Stimulated activated CD8-positive, alpha-beta memory T cell treated with anti-CD3 and anti-CD28 coated beads, Interleukin-4, amount 100 ng/mL, for 48 hours (primary cell): ENCODE results near the gene TNNT3.

Experiments used
- DNase-seq: peaks from one replicate; pipeline ENCODE4 v3.0.0-alpha.2; 2020

TNNT3 gene

DNA sequence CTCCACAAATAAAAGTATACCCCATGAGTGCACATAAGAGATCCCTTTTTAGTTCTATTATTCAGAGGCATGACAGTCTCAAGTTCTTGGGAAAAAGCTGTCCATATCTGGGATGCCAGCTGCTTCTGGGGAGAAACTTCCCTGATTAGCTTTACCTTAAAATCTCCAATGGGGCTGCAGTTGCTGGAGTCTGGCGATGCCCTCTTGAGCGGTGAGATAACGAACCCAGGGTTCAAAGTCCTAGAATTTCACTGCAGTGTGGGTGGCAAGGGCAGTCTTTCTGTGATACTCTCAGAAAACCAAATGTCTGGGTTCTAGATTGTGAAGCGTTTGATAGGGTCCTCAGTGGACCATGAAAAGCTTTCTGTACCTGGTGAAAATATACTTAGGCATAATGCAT is 20.4 kb upstream of the TNNT3 start:
- no peak for DNase-seq

- no peak for DNase-seq
These were observed 19.8 kb upstream of the TNNT3 start for GRCh38 chr11:1899686-1900085.

GRCh38 chr11:1906181-1906580 is 13.3 kb upstream of the TNNT3 start:
- DNase-seq: no peak

DNA sequence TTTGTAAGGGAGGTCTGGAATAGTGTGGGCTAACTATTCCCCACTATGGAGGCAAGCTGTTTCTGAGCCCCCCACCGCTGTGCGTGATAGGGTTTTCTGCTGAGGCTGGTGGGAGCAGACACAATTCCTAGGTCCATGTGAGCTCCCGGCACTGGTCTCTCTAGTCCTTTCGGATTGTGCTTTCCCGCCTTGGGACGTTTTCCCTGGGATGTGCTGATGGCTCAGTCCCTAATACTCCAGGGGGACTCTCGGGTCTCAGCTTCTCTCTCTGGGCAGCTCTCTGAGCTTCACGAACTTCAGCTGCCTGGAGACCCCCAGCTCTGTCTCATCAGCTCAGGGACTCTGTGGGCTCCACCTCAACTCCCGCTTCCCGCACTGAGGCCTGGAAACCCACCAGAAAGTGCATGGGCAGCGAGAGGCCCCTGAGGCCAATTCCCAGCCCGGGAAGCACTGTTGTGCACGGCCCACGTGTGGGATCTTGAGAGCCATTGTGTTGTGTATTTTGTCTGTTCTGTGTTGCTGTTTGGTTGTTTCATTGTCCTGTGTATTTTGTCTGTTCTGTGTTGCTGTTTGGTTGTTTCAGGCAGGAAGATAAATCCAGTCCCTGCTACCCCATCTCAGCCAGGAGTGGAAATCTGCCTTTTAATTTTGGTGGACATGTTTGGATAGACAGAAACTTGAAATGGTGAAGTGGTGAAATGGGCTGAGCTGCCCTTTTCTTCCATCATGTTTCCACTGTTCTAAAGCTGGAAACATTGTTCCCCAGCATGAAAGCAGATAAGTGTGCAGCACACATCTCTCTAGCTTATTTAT is 12.7 kb upstream of the TNNT3 start:
- no peak for DNase-seq

- no peak for DNase-seq
These were observed 10.9 kb upstream of the TNNT3 start for GRCh38 chr11:1908618-1909017.

GRCh38 chr11:1909524-1909923 is 10.0 kb upstream of the TNNT3 start:
- DNase-seq: no peak

DNA sequence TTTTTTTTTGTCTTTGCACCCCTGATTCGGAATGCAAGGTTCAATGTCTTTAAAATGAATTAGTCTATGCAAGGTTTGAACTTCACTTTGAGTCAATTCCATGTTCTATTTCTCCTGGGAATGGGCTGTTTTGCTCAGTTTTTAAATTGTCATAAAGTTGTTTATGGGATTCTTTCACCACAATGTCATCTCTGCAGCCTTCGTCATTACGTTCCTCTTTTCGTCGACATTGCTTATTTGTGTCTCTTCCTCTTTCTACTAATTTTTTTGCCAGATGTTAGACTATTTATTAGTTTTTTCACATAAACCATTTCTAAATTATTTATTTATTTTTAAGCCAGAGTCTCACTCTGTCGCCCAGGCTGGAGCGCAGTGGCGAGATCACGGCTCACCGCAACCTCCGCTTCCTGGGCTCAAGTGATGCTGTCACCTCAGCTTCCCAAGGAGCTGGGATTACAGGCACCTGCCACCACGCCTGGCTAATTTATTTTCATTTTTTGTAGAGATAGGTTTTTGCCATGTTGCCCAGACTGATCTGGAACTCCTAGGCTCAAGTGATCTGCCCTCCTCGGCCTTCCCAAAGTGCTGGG is 7.1 kb upstream of the TNNT3 start:
- DNase-seq: no peak

- DNase-seq: no peak
These were observed 6.0 kb upstream of the TNNT3 start for GRCh38 chr11:1913271-1914060.

- DNase-seq: no peak
These were observed 3.7 kb upstream of the TNNT3 start for GRCh38 chr11:1915795-1916131.

DNA sequence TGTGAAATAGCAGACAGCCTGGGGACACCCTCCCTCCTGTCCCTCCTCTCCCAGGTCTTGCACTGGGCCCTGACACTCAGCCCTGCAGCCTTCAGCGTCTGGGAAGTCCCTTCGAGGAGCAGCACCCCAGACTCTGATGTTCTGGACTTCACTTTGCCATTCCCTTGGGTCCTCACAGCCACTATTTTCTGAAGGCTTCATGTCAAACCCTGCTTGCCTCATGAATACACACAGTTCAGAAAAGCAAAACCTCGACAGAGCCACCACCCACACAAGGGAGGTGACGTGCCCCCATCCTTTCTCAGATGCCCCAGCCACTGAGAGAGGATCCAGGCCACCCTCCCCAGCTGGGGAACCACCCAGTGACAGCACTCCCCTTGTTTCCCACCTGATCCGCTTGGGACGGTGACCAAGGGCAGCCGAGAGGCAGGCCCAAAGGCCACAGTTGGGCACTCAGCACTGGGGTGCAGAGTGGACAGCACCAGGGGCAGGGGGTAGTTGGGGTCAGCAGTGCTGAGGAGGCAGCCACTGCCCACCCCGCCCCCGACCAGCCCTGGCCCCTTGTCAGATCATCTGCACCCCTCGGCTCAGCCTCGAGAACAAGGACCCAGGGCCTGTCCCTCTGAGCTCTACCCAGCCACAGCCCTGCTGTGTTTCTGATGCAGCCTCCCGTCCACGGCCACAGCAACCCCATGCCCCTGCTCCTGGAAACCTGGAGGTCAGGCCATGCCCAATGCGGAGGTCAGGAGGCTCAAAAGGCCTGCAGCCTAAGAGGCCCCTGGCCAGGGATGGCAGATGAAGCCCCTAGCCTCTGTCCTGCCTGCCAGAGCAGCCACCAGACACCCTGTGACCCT is 3.1 kb upstream of the TNNT3 start:
- DNase-seq: no peak

DNA sequence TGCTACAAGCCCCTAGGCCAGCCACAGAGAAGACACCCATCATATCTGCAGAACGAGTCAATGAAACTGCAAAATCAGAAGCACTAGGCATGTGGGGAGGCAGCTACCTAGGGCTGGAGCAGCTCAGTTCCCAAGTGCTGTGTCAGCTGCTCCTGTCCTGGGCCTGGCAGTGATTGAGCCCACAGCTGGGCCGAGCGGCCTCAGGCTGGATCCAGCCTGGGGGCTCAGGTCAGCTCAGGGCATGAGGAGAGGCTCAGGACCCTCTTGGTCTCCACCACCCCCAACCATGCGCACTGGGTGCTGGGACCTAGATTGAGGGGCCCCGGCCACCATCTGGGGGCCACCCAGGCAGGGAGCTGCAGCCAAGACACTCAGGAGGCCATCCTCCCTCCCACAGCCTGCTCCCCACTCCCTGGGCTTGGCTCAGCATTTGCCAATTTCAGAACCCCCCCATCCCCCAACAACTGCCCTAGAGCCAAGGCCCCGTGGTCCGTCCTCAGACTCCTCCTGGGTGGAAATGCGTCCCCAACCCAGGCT is 2.4 kb upstream of the TNNT3 start:
- DNase-seq: no peak

DNA sequence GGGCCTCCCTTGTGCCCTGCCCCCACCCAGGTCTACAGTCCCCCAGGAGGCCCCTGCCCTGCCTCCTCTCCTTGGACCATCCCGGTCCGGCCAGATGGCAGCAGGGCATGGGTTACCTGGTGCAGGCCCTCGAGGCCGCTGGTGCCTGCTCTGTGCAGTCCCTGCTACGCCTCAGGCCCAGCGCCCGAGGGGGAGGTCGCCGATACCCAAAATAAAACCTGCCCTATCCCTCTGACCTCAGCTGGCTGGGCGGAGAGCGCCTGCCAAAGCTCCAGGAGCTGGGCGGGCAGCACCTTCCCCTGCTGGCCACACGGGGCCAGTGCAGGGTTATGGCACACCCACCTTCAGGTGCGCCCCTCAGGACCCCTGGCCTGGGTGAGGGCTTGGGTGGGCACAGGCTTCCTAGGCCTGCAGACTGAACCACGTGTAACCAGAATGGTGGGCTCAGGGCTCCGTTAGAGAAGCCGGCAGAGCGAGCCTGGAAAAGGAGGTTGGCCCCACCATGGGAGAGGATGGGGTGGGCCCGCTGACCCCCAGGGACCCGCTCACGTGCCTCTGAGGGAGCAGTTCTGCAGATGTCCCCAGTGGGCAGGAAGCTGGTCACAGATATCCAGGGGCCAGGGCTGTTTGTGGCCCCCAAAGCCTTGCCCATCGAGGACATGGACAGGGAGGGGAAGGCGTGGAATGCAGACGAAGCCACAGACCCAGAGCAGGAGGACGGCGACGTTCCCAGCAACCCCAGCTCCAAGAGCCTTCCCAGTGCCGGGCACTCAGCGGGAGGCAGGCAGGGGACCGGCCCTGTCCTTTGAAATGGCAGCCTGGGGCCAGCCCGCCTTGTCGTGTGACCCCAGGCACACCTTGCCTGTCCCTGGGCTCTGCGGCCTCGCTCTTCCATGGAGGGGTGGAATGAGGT is 1.7 kb upstream of the TNNT3 start:
- DNase-seq: no peak

DNA sequence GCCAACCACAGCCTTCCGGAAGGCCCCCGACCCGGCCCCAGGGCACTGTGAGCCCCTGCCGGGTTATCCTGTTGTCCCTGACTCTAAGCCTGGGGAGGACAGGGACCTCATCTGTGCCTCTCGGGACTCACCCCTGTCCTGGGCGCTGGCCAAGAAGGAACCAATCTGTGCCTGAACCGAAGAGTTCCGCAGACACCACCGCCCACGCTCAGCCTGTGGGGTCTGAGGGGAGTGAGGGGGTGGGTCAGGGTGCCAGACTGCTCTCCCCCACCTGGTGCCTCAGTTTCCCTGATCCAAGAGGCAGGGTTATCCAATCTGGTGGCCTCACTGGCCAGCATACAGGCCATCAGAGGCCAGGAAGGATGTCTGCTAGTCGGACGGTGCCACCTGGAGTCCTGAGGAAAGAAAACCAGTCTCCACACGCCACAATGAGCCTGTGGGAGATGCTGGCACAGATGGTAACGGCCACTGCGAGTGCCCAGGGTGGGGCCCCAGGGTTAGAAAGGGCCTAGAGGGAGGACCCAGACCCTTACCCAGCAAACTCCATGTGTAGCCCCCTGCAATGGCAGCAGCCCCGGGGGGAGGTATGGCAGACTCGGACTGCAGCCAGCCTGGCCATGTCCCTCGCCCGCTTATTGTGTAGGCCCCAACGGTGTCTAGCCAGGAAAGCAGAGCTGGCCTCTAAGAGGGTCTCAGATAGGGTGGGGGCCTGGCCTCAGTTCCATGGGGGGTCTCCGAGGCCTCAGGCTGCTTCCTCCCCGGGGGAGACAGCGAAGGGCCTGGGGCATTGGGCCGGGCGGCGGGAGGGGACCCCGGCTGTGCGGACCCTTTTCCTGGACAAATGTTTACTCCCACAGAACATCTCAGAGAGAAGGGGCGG is 827 bp upstream of the TNNT3 start:
- no peak for DNase-seq

- no peak for DNase-seq
These were observed 815 bp downstream of the TNNT3 start for GRCh38 chr11:1920128-1920908.

- no peak for DNase-seq
These were observed 1.5 kb downstream of the TNNT3 start for GRCh38 chr11:1920909-1921573.

- no peak for DNase-seq
These were observed 2.2 kb downstream of the TNNT3 start for GRCh38 chr11:1921574-1922141.

GRCh38 chr11:1922481-1923081 is 3.1 kb downstream of the TNNT3 start:
- DNase-seq: no peak

- no peak for DNase-seq
These were observed 3.9 kb downstream of the TNNT3 start for GRCh38 chr11:1923201-1923956.
